Endothelial cell (in vitro differentiated cells): ENCODE results near the gene RBMS3. TPM values are rescaled to one million over a fixed set of nuclear protein-coding genes. Genes with fewer than 3 reads are reported as not detected.

Experiments used
- DNase-seq: peaks from one replicate; pipeline ENCODE4 v3.0.0; 2021; ENCODE audit warnings: low spot score
- H3K27ac Mint-ChIP-seq: one replicate; pipeline ENCODE4 v1.8.0; 2021; ENCODE audit warnings: mixed read lengths, inconsistent platforms; ENCODE audit not compliant: unreplicated experiment
- H3K27me3 Mint-ChIP-seq: one replicate; pipeline ENCODE4 v1.8.0; 2021; ENCODE audit warnings: mild to moderate bottlenecking, moderate library complexity, mixed read lengths, inconsistent platforms; ENCODE audit not compliant: unreplicated experiment
- H3K36me3 Mint-ChIP-seq: one replicate; pipeline ENCODE4 v1.8.0; 2021; ENCODE audit warnings: mild to moderate bottlenecking, low read depth, mixed read lengths, inconsistent platforms; ENCODE audit not compliant: unreplicated experiment
- H3K4me1 Mint-ChIP-seq: one replicate; pipeline ENCODE4 v1.8.0; 2021; ENCODE audit warnings: mild to moderate bottlenecking, mixed read lengths, inconsistent platforms; ENCODE audit not compliant: unreplicated experiment
- H3K4me3 Mint-ChIP-seq: one replicate; pipeline ENCODE4 v1.8.0; 2021; ENCODE audit warnings: mild to moderate bottlenecking, mixed read lengths, inconsistent platforms; ENCODE audit not compliant: unreplicated experiment
- H3K9me3 Mint-ChIP-seq: one replicate; pipeline ENCODE4 v1.8.0; 2021; ENCODE audit warnings: mixed read lengths, inconsistent platforms; ENCODE audit not compliant: unreplicated experiment
- CTCF ChIP-seq: fragments of 200-600 bp; sonication (generic); IDR thresholded peaks from one replicate; pipeline ENCODE4 v1.5.0; 2021; ENCODE audit warnings: antibody characterized with exemption; ENCODE audit not compliant: unreplicated experiment
- total RNA-seq: library from RNA; stranded (reverse); fragmentation: NEBNext Ultra II Directional; extraction: Animal tissue kit (Norgen Biotek cat#: 25700); gene quantifications from one replicate; pipeline ENCODE4 v1.2.1, GENCODE V29; 2021; ENCODE audit not compliant: unreplicated experiment

Gene RBMS3
- total RNA-seq, 1 donor from 2014 or later = 30.9 TPM

GRCh38 chr3:29771602-29772001 lies 490.7 kb downstream of the RBMS3 start:
- Mint-ChIP-seq H3K9me3 (no peaks in the 10 kb centered on the region), H3K36me3 (no peaks in the 10 kb centered on the region), H3K27me3 (peaks cover 2% of the 10 kb centered on the region), H3K4me1 (peaks cover 11% of the 10 kb centered on the region), H3K4me3 (no peak overlapping the region), H3K27ac (peak overlapping the region; percentile 15)
- TF ChIP-seq CTCF = no peak
- no peak for DNase-seq

- peaks cover 15% of the 10 kb centered on the region for H3K4me1 Mint-ChIP-seq
- TF ChIP-seq CTCF = no peak
- no peaks in the 10 kb centered on the region for H3K9me3 Mint-ChIP-seq
- H3K27me3 Mint-ChIP-seq = peaks cover 2% of the 10 kb centered on the region
- DNase-seq = no peak
- H3K36me3 Mint-ChIP-seq = no peaks in the 10 kb centered on the region
- no peak overlapping the region for H3K27ac Mint-ChIP-seq
- no peak overlapping the region for H3K4me3 Mint-ChIP-seq
These were observed 491.6 kb downstream of the RBMS3 start for GRCh38 chr3:29772436-29772835.

- Mint-ChIP-seq H3K27me3 (peaks cover 2% of the 10 kb centered on the region), H3K4me1 (peaks cover 15% of the 10 kb centered on the region), H3K36me3 (no peaks in the 10 kb centered on the region), H3K4me3 (no peak overlapping the region), H3K9me3 (no peaks in the 10 kb centered on the region), H3K27ac (no peak overlapping the region)
- TF ChIP-seq CTCF = no peak
- no peak for DNase-seq
These were observed 492.6 kb downstream of the RBMS3 start for GRCh38 chr3:29773481-29773880.

- Mint-ChIP-seq H3K9me3 (no peaks in the 10 kb centered on the region), H3K4me1 (peaks cover 15% of the 10 kb centered on the region), H3K27me3 (peaks cover 2% of the 10 kb centered on the region), H3K36me3 (no peaks in the 10 kb centered on the region), H3K27ac (no peak overlapping the region), H3K4me3 (no peak overlapping the region)
- DNase-seq = no peak
- TF ChIP-seq CTCF = no peak
These were observed 494.5 kb downstream of the RBMS3 start for GRCh38 chr3:29775340-29775739.

GRCh38 chr3:29777869-29778268 lies 497.0 kb downstream of the RBMS3 start:
- peaks cover 5% of the 10 kb centered on the region for H3K36me3 Mint-ChIP-seq
- H3K9me3 Mint-ChIP-seq = no peaks in the 10 kb centered on the region
- H3K4me3 Mint-ChIP-seq = no peak overlapping the region
- H3K27me3 Mint-ChIP-seq = peaks cover 2% of the 10 kb centered on the region
- H3K4me1 Mint-ChIP-seq = peaks cover 4% of the 10 kb centered on the region
- TF ChIP-seq CTCF = no peak
- no peak for DNase-seq
- no peak overlapping the region for H3K27ac Mint-ChIP-seq
